CD4-positive, alpha-beta T cell (primary cell): ENCODE results near the gene PTPRE. TPM values are rescaled to one million over a fixed set of nuclear protein-coding genes. Genes with fewer than 3 reads are reported as not detected.

ENCODE experiments used
- ATAC-seq: fragments of 200-7000 bp; cut with Tn5 transposase; one replicate; pipeline ENCODE4 v1.10.0; 2022; ENCODE audit warnings: mild to moderate bottlenecking; ENCODE audit not compliant: poor library complexity
- CTCF ChIA-PET: fragments of 350-600 bp; sonication (Branson Sonifier 250); formaldehyde crosslinking; loops from one replicate; lab custom pipeline; 2021; ENCODE audit warnings: antibody characterized with exemption, inconsistent platforms; lab: Charles Lee
- POLR2A ChIA-PET: fragments of 350-600 bp; sonication (Branson Sonifier 250); formaldehyde crosslinking; loops from one replicate; lab custom pipeline; 2021; ENCODE audit warnings: antibody characterized with exemption, inconsistent platforms; lab: Charles Lee
- DNase-seq, 14 experiments: peaks; one replicate each; pipeline ENCODE4 v3.0.0-alpha.2; 2013 to 2020; ENCODE audit warnings: mixed read lengths in 2 of 14
- H3K27ac ChIP-seq, 2 donors: one replicate each; pipeline versions ENCODE4 v1.5.1 to v1.7.0; 2013; ENCODE audit warnings: low read length in 2 of 2, low read depth in 1 of 2, mild to moderate bottlenecking in 1 of 2
- H3K27me3 ChIP-seq, 2 experiments: 1 replicate in 1 of 2; 2 replicates in 1 of 2; pipeline versions ENCODE4 v1.6.1 to v1.7.0; 2013; ENCODE audit warnings: low read length in 2 of 2, control low read depth in 1 of 2, mild to moderate bottlenecking in 1 of 2, moderate library complexity in 1 of 2; ENCODE audit not compliant: insufficient read depth in 2 of 2, control insufficient read depth in 1 of 2
- H3K36me3 ChIP-seq: one replicate; pipeline ENCODE4 v1.6.1; 2013; ENCODE audit warnings: low read length, control low read depth; ENCODE audit not compliant: insufficient read depth
- H3K4me1 ChIP-seq: one replicate; pipeline ENCODE4 v1.6.1; 2013; ENCODE audit warnings: low read length, control low read depth; ENCODE audit not compliant: insufficient read depth
- H3K4me3 ChIP-seq: one replicate; pipeline ENCODE4 v1.5.1; 2013; ENCODE audit warnings: mild to moderate bottlenecking, low read length, moderate library complexity
- H3K9me3 ChIP-seq, 2 experiments: 1 replicate in 1 of 2; 2 replicates in 1 of 2; pipeline versions ENCODE4 v1.6.1 to v1.7.0; 2013; ENCODE audit warnings: low read length in 2 of 2, mild to moderate bottlenecking in 2 of 2, control low read depth in 1 of 2, moderate library complexity in 1 of 2; ENCODE audit not compliant: control insufficient read depth in 1 of 2, insufficient read depth in 1 of 2
- H3K27ac Mint-ChIP-seq: one replicate; pipeline ENCODE4 v1.8.0; 2020; ENCODE audit warnings: mixed read lengths
- H3K27me3 Mint-ChIP-seq: one replicate; pipeline ENCODE4 v1.8.0; 2021; ENCODE audit warnings: mixed read lengths
- H3K36me3 Mint-ChIP-seq: one replicate; pipeline ENCODE4 v1.8.0; 2021; ENCODE audit warnings: low read depth, mixed read lengths
- H3K4me1 Mint-ChIP-seq: one replicate; pipeline ENCODE4 v1.8.0; 2021; ENCODE audit warnings: low read depth, mixed read lengths
- H3K4me3 Mint-ChIP-seq: one replicate; pipeline ENCODE4 v1.8.0; 2020; ENCODE audit warnings: mild to moderate bottlenecking, mixed read lengths
- H3K9me3 Mint-ChIP-seq: one replicate; pipeline ENCODE4 v1.8.0; 2020; ENCODE audit warnings: mixed read lengths
- CTCF ChIP-seq: fragments of 200-600 bp; IDR thresholded peaks from one replicate; pipeline ENCODE4 v1.8.0; 2022; ENCODE audit warnings: antibody characterized with exemption, mild to moderate bottlenecking
- intact Hi-C, 2 experiments: fragments of 100-400 bp; cut with DNase I in 1 of 2; cut with micrococcal nuclease in 1 of 2; formaldehyde crosslinking; loops; one replicate each; pipeline versions ENCODE4 v1.15.1 to v1.9.0; 2023 to 2025; cut with DNase I, micrococcal nuclease
- total RNA-seq, 174 experiments: library from RNA in 2 of 174; stranded (reverse) in 2 of 174; gene quantifications; one replicate each; pipeline ENCODE4 v1.2.3 and lab custom pipeline; 2021 to 2026

Gene PTPRE
- total RNA-seq, 2 experiments from 2014 or later = 47.6 to 55.1 TPM

GRCh38 chr10:128078136-128078969 lies 171.4 kb downstream of the PTPRE start:
- Mint-ChIP-seq H3K27ac (no peak overlapping the region), H3K9me3 (no peaks in the 10 kb centered on the region), H3K27me3 (no peaks in the 10 kb centered on the region), H3K36me3 (peaks cover 87% of the 10 kb centered on the region), H3K4me3 (no peak overlapping the region), H3K4me1 (peaks cover 7% of the 10 kb centered on the region)
- H3K27ac ChIP-seq = no peak overlapping the region
- CTCF ChIA-PET = interaction anchor here (0.7 to 0.8 kb wide), 2 partner anchors 33 to 72 kb away, joined by 3 to 5 read pairs; no protein-coding TSS in a partner anchor
- intact Hi-C loops = loop anchor here (1.0 to 5.0 kb wide), 3 partner anchors 69 to 134 kb away; no protein-coding TSS in a partner anchor
- peaks cover 92% of the 10 kb centered on the region for H3K36me3 ChIP-seq
- peak; percentile 70 for TF ChIP-seq CTCF
- H3K27me3 ChIP-seq = no peaks in the 10 kb centered on the region
- no peaks in the 10 kb centered on the region for H3K9me3 ChIP-seq
- H3K4me3 ChIP-seq = no peak overlapping the region
- POLR2A ChIA-PET = no interaction called here
- no peaks in the 10 kb centered on the region for H3K4me1 ChIP-seq
- DNase-seq (peak in 7 of 14 experiments; percentile 35 to 64 (median 47)), ATAC-seq (peak; percentile 73)

- DNase-seq = no peak
Observed at GRCh38 chr10:128080231-128080630, 173.3 kb downstream of the PTPRE start.

GRCh38 chr10:128080641-128081040 lies 173.7 kb downstream of the PTPRE start:
- CTCF ChIA-PET = interaction anchor here (1.8 kb wide), 1 partner anchor 45 kb away, joined by 5 read pairs; no protein-coding TSS in a partner anchor
- no peak overlapping the region for H3K27ac Mint-ChIP-seq
- peaks cover 84% of the 10 kb centered on the region for H3K36me3 Mint-ChIP-seq

More at GRCh38 chr10:128080231-128080630, 173.3 kb downstream of the PTPRE start:
- Mint-ChIP-seq H3K27ac (no peak overlapping the region), H3K36me3 (peaks cover 84% of the 10 kb centered on the region), H3K27me3 (no peaks in the 10 kb centered on the region), H3K9me3 (no peaks in the 10 kb centered on the region), H3K4me1 (no peaks in the 10 kb centered on the region), H3K4me3 (no peak overlapping the region)
- H3K27ac ChIP-seq = no peak overlapping the region
- no peak for TF ChIP-seq CTCF
- no peaks in the 10 kb centered on the region for H3K4me1 ChIP-seq
- POLR2A ChIA-PET = no interaction called here
- ATAC-seq = no peak
- peaks cover 92% of the 10 kb centered on the region for H3K36me3 ChIP-seq
- no peaks in the 10 kb centered on the region for H3K9me3 ChIP-seq
- no peak overlapping the region for H3K4me3 ChIP-seq
- H3K27me3 ChIP-seq = no peaks in the 10 kb centered on the region
- intact Hi-C loops = no loop called here
- CTCF ChIA-PET = no interaction called here

More at GRCh38 chr10:128080641-128081040, 173.7 kb downstream of the PTPRE start:
- Mint-ChIP-seq H3K4me3 (no peak overlapping the region), H3K4me1 (no peaks in the 10 kb centered on the region), H3K9me3 (no peaks in the 10 kb centered on the region), H3K27me3 (no peaks in the 10 kb centered on the region)
- H3K4me3 ChIP-seq = no peak overlapping the region
- no peak overlapping the region for H3K27ac ChIP-seq
- H3K4me1 ChIP-seq = no peaks in the 10 kb centered on the region
- ATAC-seq = no peak
- H3K9me3 ChIP-seq = no peaks in the 10 kb centered on the region
- no peaks in the 10 kb centered on the region for H3K27me3 ChIP-seq
- TF ChIP-seq CTCF = no peak
- intact Hi-C loops = no loop called here
- POLR2A ChIA-PET = no interaction called here
- H3K36me3 ChIP-seq = peaks cover 89% of the 10 kb centered on the region
- DNase-seq = no peak
